ENCODE measurements around the gene ARAP3.
"Not testable (repeated sequence)": the region's sequence is repeated elsewhere in the genome, so short reads cannot be mapped to it uniquely, and the experiment has no call there.

ARAP3 gene

DNA sequence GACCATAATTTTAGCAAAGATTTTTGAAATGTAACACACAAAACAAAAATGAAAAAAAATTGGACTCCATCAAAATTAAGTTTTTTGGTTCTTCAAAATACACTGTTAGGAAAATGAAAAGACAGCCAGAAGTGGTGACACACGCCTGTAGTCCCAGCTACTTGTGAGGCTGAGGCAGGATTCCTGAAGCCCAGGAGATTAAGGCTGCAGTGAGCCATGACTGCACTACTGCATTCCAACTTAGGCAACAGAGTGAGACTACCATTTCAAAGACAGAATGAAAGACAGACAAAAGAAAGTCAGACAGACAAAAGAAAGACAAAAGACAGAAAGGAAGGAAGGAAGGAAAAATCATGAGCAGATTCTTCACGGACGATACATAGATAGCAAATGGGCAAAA lies 70.7 kb downstream of the ARAP3 start:
- DNase-seq: no peak

DNA sequence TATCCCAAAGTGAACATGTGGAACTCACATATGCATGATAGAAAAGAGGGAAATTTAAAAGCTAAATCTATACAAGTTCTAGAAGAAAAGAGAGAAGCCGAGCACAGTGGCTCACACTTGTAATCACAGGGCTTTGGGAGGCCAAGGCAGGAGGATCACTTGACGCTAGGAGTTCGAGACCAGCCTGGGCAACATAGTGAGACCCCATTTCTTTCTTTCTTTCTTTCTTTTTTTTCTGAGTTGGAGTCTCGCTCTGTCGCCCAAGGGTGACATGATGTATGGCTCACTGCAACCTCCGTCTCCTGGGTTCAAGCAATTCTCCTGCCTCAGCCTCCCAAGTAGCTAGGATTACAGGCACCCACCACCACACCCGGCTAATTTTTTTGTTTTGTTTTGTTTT lies 72.1 kb downstream of the ARAP3 start:
- DNase-seq: not testable (repeated sequence)

DNA sequence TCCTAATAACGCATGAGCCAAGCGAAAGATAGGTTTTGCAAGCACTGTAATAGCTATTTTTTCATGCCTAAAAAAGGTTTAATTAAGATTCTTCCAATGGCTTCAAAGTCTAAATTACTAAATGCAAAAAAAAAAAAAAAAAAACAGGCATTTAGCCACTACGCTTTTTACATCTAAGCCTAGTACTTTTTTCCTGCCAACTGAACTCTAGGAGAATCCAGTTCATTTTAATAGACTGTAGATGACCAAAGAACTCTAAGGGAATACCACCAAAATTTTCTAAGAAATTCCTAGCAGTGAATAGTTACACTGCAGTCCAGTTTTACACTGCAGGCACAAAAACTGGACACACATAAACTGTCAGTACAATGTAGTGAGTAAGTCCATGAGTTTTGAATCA lies 73.0 kb downstream of the ARAP3 start:
- DNase-seq: no peak

DNA sequence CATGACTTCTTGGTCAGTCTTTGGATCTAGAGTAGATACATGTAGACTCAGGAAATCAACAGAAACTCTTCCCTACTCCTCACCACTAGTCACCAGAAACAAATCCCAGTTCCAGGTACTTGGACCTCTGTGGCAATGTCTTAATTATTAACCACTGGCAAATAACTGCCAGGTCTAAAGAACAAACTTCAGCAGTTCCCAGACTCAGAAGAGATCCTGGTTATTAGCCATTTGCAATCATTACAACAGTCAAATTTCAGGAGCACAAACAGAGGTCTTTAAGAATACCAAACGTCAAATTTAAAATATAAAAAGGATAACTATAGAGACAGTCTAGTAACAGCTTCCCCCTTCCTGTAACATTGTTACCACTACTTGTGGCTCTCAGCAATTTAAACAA lies 73.5 kb downstream of the ARAP3 start:
- no peak for DNase-seq

DNA sequence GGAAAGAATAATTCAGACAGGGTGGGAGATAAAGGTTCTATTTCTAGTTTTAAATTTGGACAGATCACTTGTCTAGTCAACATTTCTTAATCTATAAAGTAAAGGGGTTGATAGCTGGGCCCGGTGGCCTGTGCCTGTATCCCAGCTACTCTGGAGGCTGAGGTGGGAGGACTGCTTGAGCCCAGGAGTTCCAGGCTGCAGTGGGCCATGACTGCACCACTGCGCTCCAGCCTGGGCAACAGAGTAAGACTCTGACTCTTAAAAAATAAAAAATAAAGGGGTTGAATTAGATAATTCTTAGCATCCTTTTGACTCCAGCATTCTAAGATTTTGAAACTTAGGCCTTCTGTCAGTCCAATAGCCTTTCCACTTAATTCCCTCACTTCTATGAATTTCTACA lies 74.0 kb downstream of the ARAP3 start:
- DNase-seq: no peak

DNA sequence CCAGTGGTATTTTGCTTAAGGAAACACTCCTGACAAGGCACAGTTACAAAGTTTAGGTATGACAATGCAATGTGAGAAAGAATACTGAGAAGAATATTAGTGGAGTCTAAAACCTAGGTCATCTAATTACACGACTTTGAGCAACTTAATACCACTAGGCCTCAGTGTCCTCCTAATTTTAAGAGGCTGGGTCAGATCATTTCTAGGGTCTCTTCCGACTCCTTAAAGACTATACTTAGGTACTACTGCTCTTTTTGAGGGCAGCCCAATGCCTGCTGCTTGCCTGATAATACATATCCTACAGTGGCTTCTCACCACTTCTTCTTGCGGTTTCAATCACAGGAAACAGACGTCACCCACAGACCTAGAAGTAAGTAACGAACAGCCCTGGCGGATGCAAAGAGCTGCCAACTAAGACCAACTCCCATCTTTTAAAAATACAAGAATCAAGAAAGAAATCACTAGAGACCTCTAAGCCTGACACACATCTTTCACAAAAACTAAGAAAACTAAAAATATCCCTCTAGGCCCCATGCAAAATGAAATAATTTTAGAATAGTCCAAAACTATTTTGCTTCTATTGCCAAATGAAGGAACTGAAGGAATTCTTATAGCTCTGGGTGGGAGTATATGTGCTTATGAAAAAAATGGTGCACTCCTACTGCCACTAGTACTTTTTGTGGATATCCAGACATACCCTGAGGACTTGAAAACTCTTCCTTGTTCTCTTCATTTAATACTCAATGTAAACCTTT lies 76.3 kb downstream of the ARAP3 start:
- DNase-seq: peak; percentile 88

DNA sequence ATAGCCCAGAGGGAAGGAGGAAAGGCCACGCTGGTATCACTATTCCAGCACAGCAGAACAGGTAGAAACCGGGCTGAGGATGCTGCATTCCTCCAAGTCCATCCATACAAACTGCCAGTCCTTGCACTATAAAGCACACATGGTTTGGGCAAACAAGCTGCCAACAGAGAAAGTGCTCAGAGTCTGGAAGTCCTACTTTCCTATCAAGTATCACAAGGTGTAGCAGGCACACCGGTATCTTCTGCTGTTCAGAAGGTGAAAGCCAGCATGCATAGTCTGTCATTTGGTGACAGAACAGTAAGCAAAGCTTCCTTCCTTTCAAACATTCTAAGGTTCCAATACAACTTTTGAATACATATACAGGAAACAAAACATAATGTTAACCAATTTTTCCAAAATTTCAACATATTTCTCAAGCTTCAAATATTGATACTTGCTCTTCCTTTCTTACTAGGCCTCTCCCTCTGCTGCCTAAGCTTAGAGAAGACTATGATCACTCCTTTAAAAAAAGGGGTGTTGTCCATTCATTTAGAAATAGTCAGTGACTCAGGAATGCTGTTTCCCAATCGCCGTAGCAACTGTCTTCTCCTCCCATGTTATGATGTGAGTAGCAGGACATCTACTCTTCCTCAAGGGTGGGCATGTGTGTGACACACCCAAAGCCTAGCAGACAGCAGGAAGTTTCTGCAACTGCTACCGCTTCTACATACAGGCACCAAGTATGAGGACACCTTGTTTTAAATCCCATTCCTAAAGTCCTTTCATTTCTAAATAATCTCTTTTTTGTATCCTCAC lies 77.9 kb downstream of the ARAP3 start:
- peak; percentile 46 for DNase-seq

Measured in CD4-positive, alpha-beta T cell treated with Interleukin-10 for 1 hour (primary cell).